OCI-LY1 (cell line): ENCODE results near the gene IKZF2.

Source experiments
- H2AFZ ChIP-seq: fragments of 200-600 bp; sonication (generic), shearing (Covaris generic); 2 replicates; pipeline ENCODE4 v1.6.0; 2014; ENCODE audit warnings: antibody characterized with exemption, mild to moderate bottlenecking, low read length
- H3F3A ChIP-seq: fragments of 200-600 bp; sonication (generic), shearing (Covaris generic); 2 replicates; pipeline ENCODE4 v1.6.0; 2014; ENCODE audit warnings: mild to moderate bottlenecking, antibody characterized with exemption, low read length, moderate library complexity; ENCODE audit not compliant: insufficient read depth
- H3K27ac ChIP-seq: fragments of 200-600 bp; sonication (generic); 2 replicates; pipeline ENCODE4 v1.5.1; 2014; ENCODE audit warnings: low read length, mixed run types, mild to moderate bottlenecking, low read depth; ENCODE audit not compliant: poor library complexity, severe bottlenecking
- H3K27me3 ChIP-seq: fragments of 200-600 bp; sonication (generic); 2 replicates; pipeline ENCODE4 v1.6.0; 2014; ENCODE audit warnings: antibody characterized with exemption, mild to moderate bottlenecking, low read length, moderate library complexity; ENCODE audit not compliant: insufficient read depth
- H3K36me3 ChIP-seq: fragments of 200-600 bp; sonication (generic); 2 replicates; pipeline ENCODE4 v1.6.1; 2014; ENCODE audit warnings: mild to moderate bottlenecking, antibody characterized with exemption, low read length, moderate library complexity, mixed read lengths; ENCODE audit not compliant: insufficient read depth
- H3K4me1 ChIP-seq: fragments of 200-600 bp; sonication (generic); 2 replicates; pipeline ENCODE4 v1.5.1; 2014; ENCODE audit warnings: mild to moderate bottlenecking, low read length, moderate library complexity; ENCODE audit not compliant: insufficient read depth, severe bottlenecking
- H3K4me2 ChIP-seq: fragments of 200-600 bp; sonication (generic), shearing (Covaris generic); 2 replicates; pipeline ENCODE4 v1.6.1; 2014; ENCODE audit warnings: low read length
- H3K4me3 ChIP-seq: fragments of 200-600 bp; sonication (generic); 2 replicates; pipeline ENCODE4 v1.5.1; 2014; ENCODE audit warnings: low read length, low read depth, mild to moderate bottlenecking, mixed read lengths; ENCODE audit not compliant: poor library complexity, severe bottlenecking
- H3K79me2 ChIP-seq: fragments of 200-600 bp; shearing (Covaris generic); 2 replicates; pipeline ENCODE4 v1.6.1; 2016; ENCODE audit warnings: mixed run types, low read length, mixed read lengths; ENCODE audit not compliant: insufficient read depth
- H3K9ac ChIP-seq: fragments of 200-600 bp; sonication (generic), shearing (Covaris generic); 2 replicates; pipeline ENCODE4 v1.6.1; 2014; ENCODE audit warnings: mild to moderate bottlenecking, low read length, mixed read lengths
- H3K9me2 ChIP-seq: fragments of 200-600 bp; sonication (generic), shearing (Covaris generic); 2 replicates; pipeline ENCODE4 v1.6.1; 2014; ENCODE audit warnings: low read depth, mild to moderate bottlenecking, low read length, mixed read lengths
- H3K9me3 ChIP-seq: fragments of 200-600 bp; shearing (Covaris generic); 2 replicates; pipeline ENCODE4 v1.6.1; 2014; ENCODE audit warnings: low read length, mixed read lengths
- H4K20me1 ChIP-seq: fragments of 200-600 bp; sonication (generic), shearing (Covaris generic); 2 replicates; pipeline ENCODE4 v1.6.0; 2016; ENCODE audit warnings: mild to moderate bottlenecking, low read length; ENCODE audit not compliant: insufficient read depth
- CTCF ChIP-seq: fragments of 200-600 bp; sonication (generic), shearing (Covaris generic); IDR thresholded peaks from 2 replicates; pipeline ENCODE4 v1.5.1; 2017; ENCODE audit warnings: mild to moderate bottlenecking, antibody characterized with exemption, low read length, moderate library complexity, mixed read lengths
- EZH2 ChIP-seq: fragments of 200-600 bp; sonication (generic), shearing (Covaris generic); IDR thresholded peaks from 2 replicates; pipeline ENCODE4 v1.8.0; 2017; ENCODE audit warnings: borderline replicate concordance, mixed run types, mild to moderate bottlenecking, antibody characterized with exemption, low read length, moderate library complexity, mixed read lengths

IKZF2 gene

DNA sequence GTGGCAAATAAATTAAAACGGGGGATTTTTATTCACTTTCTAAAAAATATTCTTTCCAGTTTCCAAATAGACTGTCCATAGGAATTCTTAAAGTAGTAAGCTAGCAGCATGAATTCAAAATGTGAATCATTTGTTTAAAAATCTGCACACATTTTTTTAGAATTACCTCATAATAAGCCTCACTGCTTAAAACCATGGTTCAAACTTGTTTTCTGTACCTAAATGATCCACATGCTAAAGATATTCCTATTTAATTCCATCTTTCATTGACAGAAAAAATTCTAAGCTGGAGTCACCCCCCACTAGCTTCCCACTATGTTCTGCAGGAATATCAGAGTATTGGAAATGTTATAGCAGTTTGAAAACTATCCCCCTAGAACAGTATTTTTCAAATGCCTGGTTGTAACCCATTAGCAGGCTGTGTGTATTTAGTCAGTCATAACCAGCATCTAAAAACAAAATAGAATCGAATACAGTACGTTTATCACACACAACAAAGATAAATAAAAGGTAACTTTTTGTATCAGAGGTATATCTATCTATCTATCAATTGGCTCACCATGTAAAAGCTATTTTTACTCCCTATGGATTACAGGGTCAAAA is 11.2 kb upstream of the IKZF2 start:
- Histone ChIP-seq H3K4me3 (no peak overlapping the region), H3K9ac (no peak overlapping the region), H3K9me3 (no peaks in the 10 kb centered on the region; the same call in 1 of the 2 replicates), H2AFZ (no peak overlapping the region), H3K9me2 (no peaks in the 10 kb centered on the region), H3K27ac (no peak overlapping the region), H3K79me2 (no peaks in the 10 kb centered on the region), H3K36me3 (no peaks in the 10 kb centered on the region), H3K27me3 (no peaks in the 10 kb centered on the region), H3K4me1 (peaks cover 71% of the 10 kb centered on the region), H4K20me1 (no peaks in the 10 kb centered on the region), H3K4me2 (no peak overlapping the region), H3F3A (peaks cover 13% of the 10 kb centered on the region; the same call in 1 of the 2 replicates)
- TF ChIP-seq CTCF, result no peak

- no peak overlapping the region for H3K4me3 ChIP-seq
- no peaks in the 10 kb centered on the region for H3K9me2 ChIP-seq
- TF ChIP-seq CTCF, result no peak
- TF ChIP-seq EZH2, result no peak
- no peaks in the 10 kb centered on the region for H3K36me3 ChIP-seq
- no peaks in the 10 kb centered on the region for H4K20me1 ChIP-seq
- H3K27ac ChIP-seq, result peak overlapping the region; percentile 58
- H3K4me1 ChIP-seq, result peaks cover 71% of the 10 kb centered on the region
- H2AFZ ChIP-seq, result peak overlapping the region; percentile 80; the same call in 1 of the 2 replicates
- H3K79me2 ChIP-seq, result no peaks in the 10 kb centered on the region
- H3K9ac ChIP-seq, result no peak overlapping the region; the same call in 1 of the 2 replicates
- H3F3A ChIP-seq, result peaks cover 13% of the 10 kb centered on the region; the same call in 1 of the 2 replicates
- H3K27me3 ChIP-seq, result no peaks in the 10 kb centered on the region
- no peaks in the 10 kb centered on the region; the same call in 1 of the 2 replicates for H3K9me3 ChIP-seq
- H3K4me2 ChIP-seq, result no peak overlapping the region
Measured at GRCh38 chr2:213161759-213162515, 10.5 kb upstream of the IKZF2 start.

GRCh38 chr2:213159768-213160167 is 8.4 kb upstream of the IKZF2 start:
- no peaks in the 10 kb centered on the region for H4K20me1 ChIP-seq
- no peaks in the 10 kb centered on the region for H3K79me2 ChIP-seq
- H3K9me3 ChIP-seq, result no peaks in the 10 kb centered on the region; the same call in 1 of the 2 replicates
- no peak overlapping the region for H3K9ac ChIP-seq
- no peak overlapping the region for H3K4me2 ChIP-seq
- TF ChIP-seq CTCF (no peak), EZH2 (no peak)
- no peaks in the 10 kb centered on the region for H3K36me3 ChIP-seq
- peaks cover 4% of the 10 kb centered on the region; the same call in 1 of the 2 replicates for H3F3A ChIP-seq
- no peak overlapping the region for H2AFZ ChIP-seq
- H3K27ac ChIP-seq, result peak overlapping the region; percentile 98
- no peak overlapping the region for H3K4me3 ChIP-seq
- no peaks in the 10 kb centered on the region for H3K27me3 ChIP-seq
- H3K9me2 ChIP-seq, result no peaks in the 10 kb centered on the region
- H3K4me1 ChIP-seq, result peaks cover 71% of the 10 kb centered on the region
